GM12865 (cell line): ENCODE measurements around the gene GPR146.

Source experiments
- DNase-seq: peaks from one replicate; pipeline ENCODE4 v3.0.0; 2010; ENCODE audit warnings: low read depth
- H3K4me3 ChIP-seq: 2 replicates; pipeline ENCODE4 v1.5.1; 2011; ENCODE audit warnings: mild to moderate bottlenecking, low read depth, low read length, control low read depth
- CTCF ChIP-seq: IDR thresholded peaks from 2 replicates; pipeline ENCODE4 v1.5.1; 2011; ENCODE audit warnings: low read length, control low read depth, low read depth, inconsistent platforms; ENCODE audit not compliant: insufficient read depth; ENCODE audit errors: missing control alignments

GPR146 gene

DNA sequence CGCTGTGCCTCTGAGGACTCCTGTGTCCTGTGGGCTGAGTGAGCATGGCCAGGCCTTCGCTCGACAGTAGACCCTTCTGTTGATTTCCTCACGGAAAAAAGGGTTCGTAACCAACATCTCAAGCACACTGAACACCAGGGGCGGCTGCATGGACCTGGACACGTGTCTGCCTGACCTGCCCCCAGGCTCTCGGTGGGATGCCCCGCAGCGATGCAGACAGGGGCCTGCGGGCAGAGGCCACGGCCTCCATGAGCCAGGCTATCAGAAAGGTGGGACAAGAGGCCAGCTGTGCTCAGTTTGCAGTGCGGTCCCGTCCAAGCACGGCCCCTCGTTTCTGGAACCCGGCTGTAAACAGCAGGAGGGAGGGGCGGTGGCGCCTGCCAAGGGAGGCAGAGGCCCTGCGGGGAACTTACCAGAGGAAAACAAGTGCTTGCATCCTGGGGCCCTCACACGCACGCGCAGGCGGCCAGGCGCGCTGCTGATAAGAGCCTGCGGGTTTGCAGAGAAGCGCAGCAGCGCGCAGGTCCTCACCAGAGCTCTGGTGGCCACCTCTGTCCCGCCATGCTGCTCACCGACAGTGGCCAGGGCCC lies 10.6 kb downstream of the GPR146 start:
- DNase-seq, result no peak
- no peak for TF ChIP-seq CTCF
- no peak overlapping the region for H3K4me3 ChIP-seq

GRCh38 chr7:1055491-1055955 lies 11.2 kb downstream of the GPR146 start:
- DNase-seq, result no peak
- no peak for TF ChIP-seq CTCF
- H3K4me3 ChIP-seq, result no peak overlapping the region

- H3K4me3 ChIP-seq, result no peak overlapping the region
- TF ChIP-seq CTCF, result no peak
These were observed 11.8 kb downstream of the GPR146 start for GRCh38 chr7:1055956-1056784.

DNA sequence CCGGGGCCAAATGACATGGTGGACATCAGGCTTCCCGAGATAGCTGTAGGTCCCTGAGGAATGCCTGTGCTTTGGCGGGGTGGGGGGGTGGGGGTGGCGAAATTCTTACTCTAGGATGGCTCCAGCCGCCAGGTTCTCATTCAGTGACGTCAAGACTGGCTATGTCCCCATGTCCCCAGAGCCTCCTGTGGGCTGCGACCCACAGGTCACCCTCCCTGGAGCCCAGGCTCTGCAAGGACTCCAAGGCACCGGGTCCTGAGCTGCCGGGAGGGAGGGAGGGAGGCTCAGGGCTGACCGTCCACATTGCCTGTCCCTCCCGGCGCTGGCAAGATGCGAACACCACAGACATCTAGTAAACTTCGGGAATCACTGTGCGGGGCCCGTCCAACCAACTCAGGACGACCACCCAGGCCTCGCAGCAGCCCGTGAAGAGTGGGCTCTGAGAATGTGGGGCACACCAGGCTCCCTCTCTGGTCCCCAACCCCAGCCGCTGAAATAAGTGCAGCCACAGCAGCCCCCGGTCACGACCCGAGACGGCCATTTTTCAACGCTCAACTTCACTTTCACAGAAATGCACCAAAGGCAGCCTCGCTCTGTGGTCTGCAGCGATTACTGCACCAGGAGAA lies 12.6 kb downstream of the GPR146 start:
- DNase-seq, result no peak
- no peak for TF ChIP-seq CTCF
- H3K4me3 ChIP-seq, result no peak overlapping the region

More at GRCh38 chr7:1055956-1056784, 11.8 kb downstream of the GPR146 start:
- no peak for DNase-seq

- no peak for DNase-seq
- no peak for TF ChIP-seq CTCF
- no peak overlapping the region for H3K4me3 ChIP-seq
These were observed 13.3 kb downstream of the GPR146 start for GRCh38 chr7:1057416-1058291.

- TF ChIP-seq CTCF, result no peak
- DNase-seq, result no peak
- no peak overlapping the region for H3K4me3 ChIP-seq
These were observed 14.0 kb downstream of the GPR146 start for GRCh38 chr7:1058311-1058710.
